Calu3 (cell line): ENCODE results near the gene ETF1. TPM values are rescaled to one million over a fixed set of nuclear protein-coding genes. Genes with fewer than 3 reads are reported as not detected.

Experiments
- BruUV-seq: library from RNA; stranded (reverse); fragments of 400-500 nt; replicated peaks from 2 replicates; lab custom pipeline; 2021; lab: Mats Ljungman, UMichigan
- CTCF ChIA-PET: fragments of 300-600 bp; sonication (Branson Sonifier 250); formaldehyde crosslinking; loops from one replicate; lab custom pipeline; 2022; ENCODE audit warnings: antibody characterized with exemption; lab: Charles Lee
- DNase-seq: peaks from one replicate; pipeline ENCODE4 v3.0.0; 2022
- H3K27ac Mint-ChIP-seq: one replicate; pipeline ENCODE4 v1.8.0; 2022; ENCODE audit warnings: mixed read lengths; ENCODE audit not compliant: unreplicated experiment
- H3K27me3 Mint-ChIP-seq: one replicate; pipeline ENCODE4 v1.8.0; 2022; ENCODE audit warnings: mixed read lengths; ENCODE audit not compliant: unreplicated experiment
- H3K36me3 Mint-ChIP-seq: one replicate; pipeline ENCODE4 v1.8.0; 2022; ENCODE audit warnings: mild to moderate bottlenecking, moderate library complexity, mixed read lengths; ENCODE audit not compliant: insufficient read depth, unreplicated experiment
- H3K4me1 Mint-ChIP-seq: one replicate; pipeline ENCODE4 v1.8.0; 2022; ENCODE audit warnings: mild to moderate bottlenecking, low read depth, mixed read lengths; ENCODE audit not compliant: unreplicated experiment
- H3K4me3 Mint-ChIP-seq: one replicate; pipeline ENCODE4 v1.8.0; 2022; ENCODE audit warnings: mild to moderate bottlenecking, low read depth, moderate library complexity, mixed read lengths; ENCODE audit not compliant: unreplicated experiment
- H3K9me3 Mint-ChIP-seq: one replicate; pipeline ENCODE4 v1.8.0; 2022; ENCODE audit warnings: low read depth, mixed read lengths; ENCODE audit not compliant: unreplicated experiment
- CTCF ChIP-seq: fragments of 200-600 bp; IDR thresholded peaks from one replicate; pipeline ENCODE4 v1.8.0; 2022; ENCODE audit warnings: antibody characterized with exemption; ENCODE audit not compliant: unreplicated experiment
- intact Hi-C: fragments of 100-400 bp; cut with micrococcal nuclease; formaldehyde crosslinking; loops from one replicate; pipeline ENCODE4 v1.10.0; 2022; ENCODE audit not compliant: unreplicated experiment
- total RNA-seq: library from RNA; stranded (reverse); gene quantifications from 2 replicates; pipeline ENCODE4 v1.2.3, GENCODE V29; 2022

ETF1 gene
- total RNA-seq, 1 experiment from 2014 or later: 164 TPM

DNA sequence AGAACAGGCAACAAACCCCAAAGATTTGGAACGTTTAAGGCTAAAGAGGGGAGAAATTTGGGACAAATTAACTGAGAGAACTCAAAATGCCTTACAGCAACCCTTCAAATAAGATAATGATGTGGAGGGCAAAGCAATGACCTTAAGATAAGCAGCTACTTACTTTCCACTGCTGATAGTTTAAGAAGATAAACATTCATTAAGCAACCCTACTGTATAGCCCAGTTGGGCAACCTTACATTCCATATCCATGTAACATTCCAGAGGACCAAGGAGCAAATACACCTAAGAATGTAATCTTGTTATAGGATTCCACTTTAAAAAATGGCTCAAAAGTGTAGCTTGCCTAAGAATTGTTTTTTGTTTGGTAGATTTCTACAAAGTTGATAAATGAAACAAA lies 14.8 kb downstream of the ETF1 start:
- BruUV-seq: no TSS peak
- Mint-ChIP-seq H3K4me3 (no peak overlapping the region), H3K4me1 (peaks cover 50% of the 10 kb centered on the region), H3K36me3 (peaks cover 41% of the 10 kb centered on the region), H3K27ac (no peak overlapping the region), H3K9me3 (no peaks in the 10 kb centered on the region), H3K27me3 (no peaks in the 10 kb centered on the region)
- DNase-seq: no peak
- no peak for TF ChIP-seq CTCF
- CTCF ChIA-PET: interaction anchor here (0.6 to 1.9 kb wide), 2 partner anchors 23 to 24 kb away, joined by 3 to 5 read pairs; no protein-coding TSS in a partner anchor
- intact Hi-C loops: no loop called here

DNA sequence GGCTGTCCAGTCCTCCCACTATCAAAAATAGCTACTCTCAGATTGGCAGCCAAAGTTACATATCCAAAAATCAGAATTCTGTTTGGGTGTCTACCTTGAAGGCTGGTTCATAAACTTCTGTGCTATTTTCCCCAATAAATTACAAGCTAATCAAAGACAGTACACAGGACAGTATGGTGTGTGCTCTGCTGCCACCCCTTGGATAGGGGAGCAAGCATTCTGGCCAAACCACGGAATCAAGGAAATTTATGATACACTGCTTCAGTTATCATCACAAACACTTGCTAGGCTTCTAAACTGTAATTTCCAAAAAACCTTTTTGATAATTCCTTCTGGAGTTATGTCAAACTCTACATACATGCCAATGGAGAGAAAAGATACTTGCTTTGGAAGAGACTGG lies 15.9 kb downstream of the ETF1 start:
- Mint-ChIP-seq H3K4me3 (no peak overlapping the region), H3K27ac (no peak overlapping the region), H3K36me3 (peaks cover 49% of the 10 kb centered on the region), H3K27me3 (no peaks in the 10 kb centered on the region), H3K9me3 (no peaks in the 10 kb centered on the region), H3K4me1 (peaks cover 47% of the 10 kb centered on the region)
- TF ChIP-seq CTCF: no peak
- DNase-seq: no peak
- no TSS peak for BruUV-seq
- intact Hi-C loops: no loop called here
- CTCF ChIA-PET: interaction anchor here (1.1 kb wide), 1 partner anchor 23 kb away, joined by 5 read pairs; no protein-coding TSS in a partner anchor

GRCh38 chr5:138523406-138523805 lies 19.6 kb downstream of the ETF1 start:
- no TSS peak for BruUV-seq
- Mint-ChIP-seq H3K36me3 (peaks cover 51% of the 10 kb centered on the region), H3K27ac (no peak overlapping the region)

DNA sequence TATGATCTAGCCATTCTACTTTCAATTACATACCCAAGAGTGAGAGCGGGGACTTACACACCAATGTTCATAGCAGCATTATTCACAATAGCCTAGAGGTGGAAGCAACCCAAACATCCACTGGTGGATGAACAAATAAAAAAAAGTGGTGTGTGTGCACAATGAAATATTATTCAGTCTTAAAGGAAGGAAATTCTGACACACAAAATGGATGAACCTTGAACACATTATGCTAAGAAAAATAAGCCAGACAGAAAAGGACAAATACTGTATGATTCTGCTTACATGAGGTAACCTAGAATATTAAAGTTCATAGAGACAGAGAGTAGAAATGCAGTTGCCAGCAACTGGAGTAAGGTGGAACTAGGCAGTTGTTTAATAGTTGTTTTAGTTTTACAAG lies 22.1 kb downstream of the ETF1 start:
- Mint-ChIP-seq H3K4me1 (peaks cover 10% of the 10 kb centered on the region), H3K9me3 (no peaks in the 10 kb centered on the region)

More at GRCh38 chr5:138523406-138523805, 19.6 kb downstream of the ETF1 start:
- peaks cover 24% of the 10 kb centered on the region for H3K4me1 Mint-ChIP-seq
- TF ChIP-seq CTCF: no peak
- H3K4me3 Mint-ChIP-seq: no peak overlapping the region
- no peaks in the 10 kb centered on the region for H3K27me3 Mint-ChIP-seq
- CTCF ChIA-PET: interaction anchor here (0.6 to 0.7 kb wide), 3 partner anchors 13 to 152 kb away, joined by 3 to 4 read pairs (median 3); no protein-coding TSS in a partner anchor
- no peaks in the 10 kb centered on the region for H3K9me3 Mint-ChIP-seq
- intact Hi-C loops: no loop called here
- DNase-seq: no peak

More for the DNA sequence above, 22.1 kb downstream of the ETF1 start:
- peaks cover 68% of the 10 kb centered on the region for H3K36me3 Mint-ChIP-seq
- BruUV-seq: no TSS peak
- no peak for DNase-seq
- H3K27me3 Mint-ChIP-seq: no peaks in the 10 kb centered on the region
- TF ChIP-seq CTCF: no peak
- no peak overlapping the region for H3K4me3 Mint-ChIP-seq
- peak overlapping the region; percentile 65 for H3K27ac Mint-ChIP-seq
- intact Hi-C loops: no loop called here
- CTCF ChIA-PET: interaction anchor here (0.5 to 0.6 kb wide), 2 partner anchors 12 to 55 kb away, joined by 3 to 7 read pairs; no protein-coding TSS in a partner anchor
